Measurements from ENCODE around the gene ARHGAP6. TPM values are rescaled to one million over a fixed set of nuclear protein-coding genes. Genes with fewer than 3 reads are reported as not detected.

Gene ARHGAP6
- total and polyA plus RNA-seq, 2 experiments from 2014 or later = 0.26 to 0.59 TPM

- Histone ChIP-seq H3K79me2 (replicated peaks; ENCODE audit: insufficient read depth) (no peaks in the 10 kb centered on the region), H3K9me2 (ENCODE audit: insufficient read depth) (no peaks in the 10 kb centered on the region), H3K27ac (ENCODE audit: low read depth) (no peak overlapping the region), H3K4me1 (ENCODE audit: insufficient read depth) (no peaks in the 10 kb centered on the region), H3K4me3 (no peak overlapping the region), H3F3A (replicated peaks; ENCODE audit: low read depth) (no peaks in the 10 kb centered on the region), H3K27me3 (ENCODE audit: insufficient read depth) (no peaks in the 10 kb centered on the region), H4K20me1 (replicated peaks; ENCODE audit: insufficient read depth) (no peaks in the 10 kb centered on the region), H3K4me2 (no peak overlapping the region), H2AFZ (no peak overlapping the region), H3K36me3 (ENCODE audit: insufficient read depth) (no peaks in the 10 kb centered on the region)
- TF ChIP-seq JUNB (IDR thresholded peaks at IDR 0.05; ENCODE audit: unreplicated experiment) (no peak), POLR2AphosphoS5 (IDR thresholded peaks at IDR 0.05; ENCODE audit: low read depth) (no peak), REST (IDR thresholded peaks at IDR 0.05; ENCODE audit: unreplicated experiment) (no peak), STAT1 (IDR thresholded peaks at IDR 0.05; ENCODE audit: unreplicated experiment) (no peak), NANOG (IDR thresholded peaks at IDR 0.05; ENCODE audit: borderline replicate concordance) (no peak), CREB1 (CRISPR knock-in tag; IDR thresholded peaks at IDR 0.05; ENCODE audit: low read depth) (no peak), EZH2 (IDR thresholded peaks at IDR 0.05; ENCODE audit: low read depth, unreplicated experiment) (no peak), EZH2phosphoT487 (IDR thresholded peaks at IDR 0.05; ENCODE audit: unreplicated experiment) (no peak), ZNF114 (CRISPR knock-in tag; IDR thresholded peaks at IDR 0.05) (no peak)
- H3K4me3 Mint-ChIP-seq = no peak overlapping the region
- H3K4me1 Mint-ChIP-seq = no peaks in the 10 kb centered on the region
- no peaks in the 10 kb centered on the region for H3K9me3 Mint-ChIP-seq
- no peak overlapping the region for H3K27ac Mint-ChIP-seq
- peaks cover 3% of the 10 kb centered on the region for H3K27me3 Mint-ChIP-seq (ENCODE audit: insufficient read depth, low read depth, poor library complexity)
- ATAC-seq (no peak), DNase-seq (ENCODE audit: low spot score) (no peak)
- no peaks in the 10 kb centered on the region for H3K36me3 Mint-ChIP-seq (ENCODE audit: low read depth)
These were observed 207.6 kb downstream of the ARHGAP6 start for GRCh38 chrX:11458170-11458569.

GRCh38 chrX:11451151-11451550 is 214.6 kb downstream of the ARHGAP6 start:
- Mint-ChIP-seq H3K36me3 (ENCODE audit: low read depth) (no peaks in the 10 kb centered on the region), H3K4me1 (peaks cover 7% of the 10 kb centered on the region; the same call in 2 of the 3 replicates), H3K9me3 (no peaks in the 10 kb centered on the region), H3K4me3 (no peak overlapping the region), H3K27me3 (ENCODE audit: insufficient read depth, low read depth, poor library complexity) (peaks cover 1% of the 10 kb centered on the region), H3K27ac (no peak overlapping the region)
- no peak overlapping the region for H3K4me2 ChIP-seq
- no peak overlapping the region for H3K4me3 ChIP-seq
- H3K36me3 ChIP-seq (ENCODE audit: insufficient read depth) = no peaks in the 10 kb centered on the region
- H3K27ac ChIP-seq (ENCODE audit: low read depth) = no peak overlapping the region
- no peaks in the 10 kb centered on the region for H3K79me2 ChIP-seq (replicated peaks; ENCODE audit: insufficient read depth)
- no peak for DNase-seq (ENCODE audit: low spot score)
- no peak overlapping the region for H2AFZ ChIP-seq
- no peak for ATAC-seq
- H3K9me2 ChIP-seq (ENCODE audit: insufficient read depth) = no peaks in the 10 kb centered on the region
- no peaks in the 10 kb centered on the region for H4K20me1 ChIP-seq (replicated peaks; ENCODE audit: insufficient read depth)
- H3K27me3 ChIP-seq (ENCODE audit: insufficient read depth) = no peaks in the 10 kb centered on the region
- H3F3A ChIP-seq (replicated peaks; ENCODE audit: low read depth) = no peaks in the 10 kb centered on the region
- H3K4me1 ChIP-seq (ENCODE audit: insufficient read depth) = no peaks in the 10 kb centered on the region
- TF ChIP-seq ZNF331 (CRISPR knock-in tag; IDR thresholded peaks at IDR 0.05; ENCODE audit: low read depth) = no peak
- no peak for TF ChIP-seq EZH2 (IDR thresholded peaks at IDR 0.05; ENCODE audit: low read depth, unreplicated experiment)
- TF ChIP-seq ZNF114 (CRISPR knock-in tag; IDR thresholded peaks at IDR 0.05) = no peak
- TF ChIP-seq STAT1 (IDR thresholded peaks at IDR 0.05; ENCODE audit: unreplicated experiment) = no peak
- TF ChIP-seq JUNB (IDR thresholded peaks at IDR 0.05; ENCODE audit: unreplicated experiment) = no peak
- no peak for TF ChIP-seq REST (IDR thresholded peaks at IDR 0.05; ENCODE audit: unreplicated experiment)
